ENCODE results near the gene NPTXR.

- TF ChIP-seq, protein P1, sequence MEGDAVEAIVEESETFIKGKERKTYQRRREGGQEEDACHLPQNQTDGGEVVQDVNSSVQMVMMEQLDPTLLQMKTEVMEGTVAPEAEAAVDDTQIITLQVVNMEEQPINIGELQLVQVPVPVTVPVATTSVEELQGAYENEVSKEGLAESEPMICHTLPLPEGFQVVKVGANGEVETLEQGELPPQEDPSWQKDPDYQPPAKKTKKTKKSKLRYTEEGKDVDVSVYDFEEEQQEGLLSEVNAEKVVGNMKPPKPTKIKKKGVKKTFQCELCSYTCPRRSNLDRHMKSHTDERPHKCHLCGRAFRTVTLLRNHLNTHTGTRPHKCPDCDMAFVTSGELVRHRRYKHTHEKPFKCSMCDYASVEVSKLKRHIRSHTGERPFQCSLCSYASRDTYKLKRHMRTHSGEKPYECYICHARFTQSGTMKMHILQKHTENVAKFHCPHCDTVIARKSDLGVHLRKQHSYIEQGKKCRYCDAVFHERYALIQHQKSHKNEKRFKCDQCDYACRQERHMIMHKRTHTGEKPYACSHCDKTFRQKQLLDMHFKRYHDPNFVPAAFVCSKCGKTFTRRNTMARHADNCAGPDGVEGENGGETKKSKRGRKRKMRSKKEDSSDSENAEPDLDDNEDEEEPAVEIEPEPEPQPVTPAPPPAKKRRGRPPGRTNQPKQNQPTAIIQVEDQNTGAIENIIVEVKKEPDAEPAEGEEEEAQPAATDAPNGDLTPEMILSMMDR (IDR thresholded peaks at IDR 0.05) = peak in 3 of 5 experiments; percentile 13 to 35 (median 27)
- peak in 1 of 2 donors; percentile 94 for TF ChIP-seq EP300 (IDR thresholded peaks at IDR 0.05)
Measured at GRCh38 chr22:38881464-38881871, 37.6 kb upstream of the NPTXR start.
